ENCODE data around the gene HERC2. TPM values are rescaled to one million over a fixed set of nuclear protein-coding genes. Genes with fewer than 3 reads are reported as not detected.
"Not testable (repeated sequence)": the region's sequence is repeated elsewhere in the genome, so short reads cannot be mapped to it uniquely, and the experiment has no call there.

The HERC2 gene
- total RNA-seq, 1 donor from 2014 or later = 58.5 TPM

- not testable (repeated sequence) for H3K27ac Mint-ChIP-seq (ENCODE audit: unreplicated experiment); H3K9me3 Mint-ChIP-seq (ENCODE audit: low read depth); DNase-seq (ENCODE audit: low spot score); H3K36me3 Mint-ChIP-seq (ENCODE audit: low read depth); H3K27me3 Mint-ChIP-seq (ENCODE audit: low read depth); H3K4me3 Mint-ChIP-seq (ENCODE audit: unreplicated experiment)
- peaks cover 15% of the 10 kb centered on the region for H3K4me1 Mint-ChIP-seq (ENCODE audit: low read depth)
These were observed 24.5 kb downstream of the HERC2 start for GRCh38 chr15:28297434-28297833.

- not testable (repeated sequence) for H3K27me3 Mint-ChIP-seq (ENCODE audit: low read depth); H3K9me3 Mint-ChIP-seq (ENCODE audit: low read depth); H3K27ac Mint-ChIP-seq (ENCODE audit: unreplicated experiment); H3K36me3 Mint-ChIP-seq (ENCODE audit: low read depth); DNase-seq (ENCODE audit: low spot score); H3K4me3 Mint-ChIP-seq (ENCODE audit: unreplicated experiment)
- peaks cover 15% of the 10 kb centered on the region for H3K4me1 Mint-ChIP-seq (ENCODE audit: low read depth)
These were observed 25.2 kb downstream of the HERC2 start for GRCh38 chr15:28296814-28297213.

- Mint-ChIP-seq H3K4me1 (ENCODE audit: low read depth) (peaks cover 15% of the 10 kb centered on the region), H3K4me3 (ENCODE audit: unreplicated experiment) (peak overlapping the region; percentile 38), H3K27ac (ENCODE audit: unreplicated experiment) (peak overlapping the region; percentile 93), H3K36me3 (ENCODE audit: low read depth) (peaks cover 18% of the 10 kb centered on the region)
- H3K9me3 Mint-ChIP-seq (ENCODE audit: low read depth); DNase-seq (ENCODE audit: low spot score); H3K27me3 Mint-ChIP-seq (ENCODE audit: low read depth): not testable (repeated sequence)
These were observed 26.9 kb downstream of the HERC2 start for GRCh38 chr15:28295009-28295563.

GRCh38 chr15:28294560-28294959 is 27.4 kb downstream of the HERC2 start:
- H3K4me1 Mint-ChIP-seq (ENCODE audit: low read depth) = peaks cover 15% of the 10 kb centered on the region
- DNase-seq (ENCODE audit: low spot score); H3K27me3 Mint-ChIP-seq (ENCODE audit: low read depth); H3K9me3 Mint-ChIP-seq (ENCODE audit: low read depth): not testable (repeated sequence)
- peak overlapping the region; percentile 38 for H3K4me3 Mint-ChIP-seq (ENCODE audit: unreplicated experiment)
- peaks cover 23% of the 10 kb centered on the region for H3K36me3 Mint-ChIP-seq (ENCODE audit: low read depth)
- H3K27ac Mint-ChIP-seq (ENCODE audit: unreplicated experiment) = peak overlapping the region; percentile 93

- peaks cover 27% of the 10 kb centered on the region for H3K4me1 Mint-ChIP-seq (ENCODE audit: low read depth)
- H3K4me3 Mint-ChIP-seq (ENCODE audit: unreplicated experiment) = no peak overlapping the region
- peaks cover 3% of the 10 kb centered on the region for H3K9me3 Mint-ChIP-seq (ENCODE audit: low read depth)
- no peak for TF ChIP-seq CTCF (IDR thresholded peaks at IDR 0.05)
- DNase-seq (ENCODE audit: low spot score) = no peak
- H3K27me3 Mint-ChIP-seq (ENCODE audit: low read depth) = no peaks in the 10 kb centered on the region
- peaks cover 31% of the 10 kb centered on the region for H3K36me3 Mint-ChIP-seq (ENCODE audit: low read depth)
- no peak overlapping the region for H3K27ac Mint-ChIP-seq (ENCODE audit: unreplicated experiment)
These were observed 32.1 kb downstream of the HERC2 start for GRCh38 chr15:28289694-28290463.

GRCh38 chr15:28288830-28289693 is 32.9 kb downstream of the HERC2 start:
- not testable (repeated sequence) for H3K27me3 Mint-ChIP-seq (ENCODE audit: low read depth); H3K4me3 Mint-ChIP-seq (ENCODE audit: unreplicated experiment); DNase-seq (ENCODE audit: low spot score); H3K9me3 Mint-ChIP-seq (ENCODE audit: low read depth); H3K27ac Mint-ChIP-seq (ENCODE audit: unreplicated experiment)
- peaks cover 21% of the 10 kb centered on the region for H3K4me1 Mint-ChIP-seq (ENCODE audit: low read depth)
- peaks cover 32% of the 10 kb centered on the region for H3K36me3 Mint-ChIP-seq (ENCODE audit: low read depth)

- peaks cover 37% of the 10 kb centered on the region for H3K36me3 Mint-ChIP-seq (ENCODE audit: low read depth)
- peak overlapping the region; percentile 19 for H3K27ac Mint-ChIP-seq (ENCODE audit: unreplicated experiment)
- H3K27me3 Mint-ChIP-seq (ENCODE audit: low read depth); DNase-seq (ENCODE audit: low spot score); H3K4me3 Mint-ChIP-seq (ENCODE audit: unreplicated experiment): not testable (repeated sequence)
- peaks cover 18% of the 10 kb centered on the region for H3K4me1 Mint-ChIP-seq (ENCODE audit: low read depth)
- peaks cover 14% of the 10 kb centered on the region for H3K9me3 Mint-ChIP-seq (ENCODE audit: low read depth)
These were observed 35.3 kb downstream of the HERC2 start for GRCh38 chr15:28286659-28287058.

GRCh38 chr15:28286031-28286430 is 35.9 kb downstream of the HERC2 start:
- no peaks in the 10 kb centered on the region for H3K27me3 Mint-ChIP-seq (ENCODE audit: low read depth)

More at GRCh38 chr15:28286031-28286430, 35.9 kb downstream of the HERC2 start:
- H3K9me3 Mint-ChIP-seq (ENCODE audit: low read depth) = peaks cover 14% of the 10 kb centered on the region
- no peak for DNase-seq (ENCODE audit: low spot score)
- TF ChIP-seq CTCF (IDR thresholded peaks at IDR 0.05) = no peak
- H3K27ac Mint-ChIP-seq (ENCODE audit: unreplicated experiment) = no peak overlapping the region
- H3K4me3 Mint-ChIP-seq (ENCODE audit: unreplicated experiment) = no peak overlapping the region
- peaks cover 35% of the 10 kb centered on the region for H3K36me3 Mint-ChIP-seq (ENCODE audit: low read depth)
- H3K4me1 Mint-ChIP-seq (ENCODE audit: low read depth) = peaks cover 18% of the 10 kb centered on the region

Measured in chondrocyte (in vitro differentiated cells).